Kidney (tissue), 14 donors: ENCODE data around the gene MEGF11. TPM values are rescaled to one million over a fixed set of nuclear protein-coding genes. Genes with fewer than 3 reads are reported as not detected.
A peak's percentile ranks its signal among the peaks of the same experiment; 100 is the strongest.

ENCODE experiments used
- DNase-seq, 5 donors: peaks; one replicate each; pipeline ENCODE4 v3.0.0-alpha.2; 2013 to 2020
- FAIRE-seq: peaks from 2 replicates; lab custom pipeline; 2012; peaks lifted over from hg19 to GRCh38; lab: Jason Lieb, UNC
- H3K27ac ChIP-seq, 2 donors: one replicate each; pipeline ENCODE4 v1.7.0; 2013; ENCODE audit warnings: low read depth in 2 of 2, low read length in 2 of 2, inconsistent platforms in 1 of 2
- H3K27me3 ChIP-seq: one replicate; pipeline ENCODE4 v1.7.1; 2013; ENCODE audit warnings: low read length, inconsistent platforms; ENCODE audit not compliant: control insufficient read depth, insufficient read depth
- H3K36me3 ChIP-seq, 3 donors: one replicate each; pipeline versions ENCODE4 v1.7.0 to v1.7.1; 2013; ENCODE audit warnings: low read length in 3 of 3, control low read depth in 1 of 3, inconsistent platforms in 1 of 3; ENCODE audit not compliant: insufficient read depth in 3 of 3, control insufficient read depth in 2 of 3
- H3K4me1 ChIP-seq, 3 donors: one replicate each; pipeline versions ENCODE4 v1.7.0 to v1.7.1; 2013; ENCODE audit warnings: low read length in 3 of 3, inconsistent platforms in 1 of 3, low read depth in 1 of 3; ENCODE audit not compliant: control insufficient read depth in 2 of 3, insufficient read depth in 2 of 3
- H3K4me3 ChIP-seq, 3 donors: one replicate each; pipeline versions ENCODE4 v1.7.0 to v1.8.1; 2013; ENCODE audit warnings: low read length in 3 of 3, control low read depth in 1 of 3, inconsistent platforms in 1 of 3
- H3K9ac ChIP-seq, 3 donors: one replicate each; pipeline versions ENCODE4 v1.7.0 to v1.7.1; 2013; ENCODE audit warnings: low read length in 3 of 3, control low read depth in 1 of 3, inconsistent platforms in 1 of 3
- H3K9me3 ChIP-seq, 3 donors: one replicate each; pipeline versions ENCODE4 v1.7.0 to v1.7.1; 2013; ENCODE audit warnings: low read length in 3 of 3, control low read depth in 1 of 3, inconsistent platforms in 1 of 3; ENCODE audit not compliant: control insufficient read depth in 2 of 3, insufficient read depth in 1 of 3
- CTCF ChIP-seq: IDR thresholded peaks from 3 replicates; pipeline ENCODE4 v1.5.1; 2012; ENCODE audit warnings: mild to moderate bottlenecking, moderate library complexity, borderline replicate concordance; ENCODE audit not compliant: insufficient read depth; ENCODE audit errors: extremely low read depth
- intact Hi-C: fragments of 100-400 bp; cut with DNase I; formaldehyde crosslinking; loops from one replicate; pipeline ENCODE4 v1.11.1; 2022
- polyA plus RNA-seq: library from polyadenylated mRNA; stranded (reverse); fragments of 350-450 nt; fragmentation: Illumina TruSeq; extraction: RNeasy Lipid Tissue Mini Kit (QIAGEN cat#74804); gene quantifications from one replicate; pipeline ENCODE4 v1.2.3, GENCODE V29; 2014; ENCODE audit warnings: low read depth, low replicate concordance; ENCODE audit not compliant: insufficient read depth
- total RNA-seq: library from RNA; stranded (reverse); fragmentation: NEBNext Ultra II Directional; extraction: Animal tissue kit (Norgen Biotek cat#: 25700); gene quantifications from one replicate; pipeline ENCODE4 v1.2.1, GENCODE V29; 2021
- donor health status: control.
- donor health status: control.
- donor health status: control.
- donor health status: control.
- donor health status: control.
- donor health status: DM: yes; HTN: yes; CAD: no.
- donor health status: Normal renal cell carcinoma (clear cell type).

The MEGF11 gene
- total and polyA plus RNA-seq, 2 donors from 2014 or later = 10.4 to 41.8 TPM

- no peak for TF ChIP-seq CTCF
- H3K27me3 ChIP-seq = peaks cover 43% of the 10 kb centered on the region
- H3K27ac ChIP-seq = no peak overlapping the region
- no peaks in the 10 kb centered on the region for H3K36me3 ChIP-seq
- H3K4me1 ChIP-seq = peaks cover 0 to 10% (median 0%) of the 10 kb centered on the region in 3 donors
- H3K4me3 ChIP-seq = peak overlapping the region; percentile 31 to 43 (median 38)
- H3K9ac ChIP-seq = no peak overlapping the region
- H3K9me3 ChIP-seq = no peaks in the 10 kb centered on the region
- FAIRE-seq = no peak
- intact Hi-C loops = no loop called here
- peak in 3 of 5 donors; percentile 8 to 45 (median 16) for DNase-seq
Observed at GRCh38 chr15:66254089-66254950, 770 bp upstream of the MEGF11 start.

GRCh38 chr15:66252685-66253417 lies 699 bp downstream of the MEGF11 start:
- Histone ChIP-seq H3K36me3 (no peaks in the 10 kb centered on the region), H3K4me3 (peak overlapping the region; percentile 34 to 62 (median 62)), H3K27ac (no peak overlapping the region), H3K27me3 (peaks cover 43% of the 10 kb centered on the region), H3K9ac (no peak overlapping the region), H3K9me3 (no peaks in the 10 kb centered on the region), H3K4me1 (peaks cover 0 to 10% (median 0%) of the 10 kb centered on the region in 3 donors)
- no peak for TF ChIP-seq CTCF
- intact Hi-C loops = no loop called here
- DNase-seq (peak in 4 of 5 donors; percentile 41 to 62 (median 52)), FAIRE-seq (no peak)

GRCh38 chr15:66251790-66252684 lies 1.5 kb downstream of the MEGF11 start:
- Histone ChIP-seq H3K4me1 (peaks cover 0 to 10% (median 0%) of the 10 kb centered on the region in 3 donors), H3K9ac (no peak overlapping the region), H3K27me3 (peaks cover 37% of the 10 kb centered on the region), H3K9me3 (no peaks in the 10 kb centered on the region), H3K4me3 (peak overlapping the region in 2 of 3 donors; percentile 62), H3K36me3 (no peaks in the 10 kb centered on the region), H3K27ac (no peak overlapping the region)
- DNase-seq (peak; percentile 72 to 85 (median 79)), FAIRE-seq (no peak)
- peak; percentile 42 for TF ChIP-seq CTCF
- intact Hi-C loops = no loop called here
